Measurements from ENCODE around the gene ARMH1.
"Not testable (repeated sequence)": the region's sequence is repeated elsewhere in the genome, so short reads cannot be mapped to it uniquely, and the experiment has no call there.

ARMH1 gene

GRCh38 chr1:44695671-44696070 is 21.2 kb downstream of the ARMH1 start:
- DNase-seq: no peak

- DNase-seq: no peak
Measured at GRCh38 chr1:44696101-44696500, 21.6 kb downstream of the ARMH1 start.

- no peak for DNase-seq
Measured at GRCh38 chr1:44696789-44697345, 22.4 kb downstream of the ARMH1 start.

GRCh38 chr1:44698138-44698537 is 23.6 kb downstream of the ARMH1 start:
- no peak for DNase-seq

- not testable (repeated sequence) for DNase-seq
Measured at GRCh38 chr1:44699375-44699774, 24.9 kb downstream of the ARMH1 start.

GRCh38 chr1:44700573-44700972 is 26.1 kb downstream of the ARMH1 start:
- DNase-seq: no peak

GRCh38 chr1:44701141-44701573 is 26.6 kb downstream of the ARMH1 start:
- DNase-seq: no peak

- no peak for DNase-seq
Measured at GRCh38 chr1:44705470-44705869, 31.0 kb downstream of the ARMH1 start.

- no peak for DNase-seq
Measured at GRCh38 chr1:44705938-44706337, 31.4 kb downstream of the ARMH1 start.

GRCh38 chr1:44707112-44707881 is 32.8 kb downstream of the ARMH1 start:
- DNase-seq: no peak

- DNase-seq: no peak
Measured at GRCh38 chr1:44707959-44708831, 33.7 kb downstream of the ARMH1 start.

- DNase-seq: no peak
Measured at GRCh38 chr1:44713321-44713781, 38.8 kb downstream of the ARMH1 start.

- DNase-seq: no peak
Measured at GRCh38 chr1:44714532-44714931, 40.0 kb downstream of the ARMH1 start.

- peak; percentile 47 for DNase-seq
Measured at GRCh38 chr1:44714944-44715571, 40.5 kb downstream of the ARMH1 start.

GRCh38 chr1:44717156-44717555 is 42.6 kb downstream of the ARMH1 start:
- no peak for DNase-seq

GRCh38 chr1:44717653-44718052 is 43.1 kb downstream of the ARMH1 start:
- DNase-seq: no peak

GRCh38 chr1:44718091-44718490 is 43.6 kb downstream of the ARMH1 start:
- DNase-seq: no peak

GRCh38 chr1:44719318-44719717 is 44.8 kb downstream of the ARMH1 start:
- DNase-seq: no peak

GRCh38 chr1:44720281-44720680 is 45.8 kb downstream of the ARMH1 start:
- DNase-seq: no peak

GRCh38 chr1:44721485-44722361 is 47.2 kb downstream of the ARMH1 start:
- DNase-seq: no peak

GRCh38 chr1:44723064-44723463 is 48.5 kb downstream of the ARMH1 start:
- DNase-seq: no peak

All from NCI-H2171 (cell line).